Muscle layer of duodenum (tissue), 2 donors: ENCODE results near the gene MRPL46.
"Not testable (repeated sequence)": the region's sequence is repeated elsewhere in the genome, so short reads cannot be mapped to it uniquely, and the experiment has no call there.

Source experiments
- H3K27ac ChIP-seq: one replicate; pipeline ENCODE4 v1.7.0; 2013; ENCODE audit warnings: mild to moderate bottlenecking, low read length
- H3K27me3 ChIP-seq: one replicate; pipeline ENCODE4 v1.7.0; 2013; ENCODE audit warnings: low read depth, mild to moderate bottlenecking, control low read depth, low read length
- H3K36me3 ChIP-seq, 2 donors: one replicate each; pipeline ENCODE4 v1.7.0; 2013; ENCODE audit warnings: low read length in 2 of 2, control low read depth in 1 of 2, mild to moderate bottlenecking in 1 of 2; ENCODE audit not compliant: insufficient read depth in 2 of 2, control insufficient read depth in 1 of 2
- H3K4me1 ChIP-seq, 2 donors: one replicate each; pipeline ENCODE4 v1.7.0; 2013; ENCODE audit warnings: low read length in 2 of 2, mild to moderate bottlenecking in 2 of 2, control low read depth in 1 of 2, moderate library complexity in 1 of 2; ENCODE audit not compliant: insufficient read depth in 2 of 2, control insufficient read depth in 1 of 2
- H3K4me3 ChIP-seq, 2 donors: one replicate each; pipeline ENCODE4 v1.7.0; 2013; ENCODE audit warnings: low read length in 2 of 2, low read depth in 1 of 2, mild to moderate bottlenecking in 1 of 2
- H3K9me3 ChIP-seq, 2 donors: one replicate each; pipeline ENCODE4 v1.7.0; 2013; ENCODE audit warnings: low read length in 2 of 2, control low read depth in 1 of 2, mild to moderate bottlenecking in 1 of 2; ENCODE audit not compliant: control insufficient read depth in 1 of 2
- donor health status: healthy.

The MRPL46 gene

DNA sequence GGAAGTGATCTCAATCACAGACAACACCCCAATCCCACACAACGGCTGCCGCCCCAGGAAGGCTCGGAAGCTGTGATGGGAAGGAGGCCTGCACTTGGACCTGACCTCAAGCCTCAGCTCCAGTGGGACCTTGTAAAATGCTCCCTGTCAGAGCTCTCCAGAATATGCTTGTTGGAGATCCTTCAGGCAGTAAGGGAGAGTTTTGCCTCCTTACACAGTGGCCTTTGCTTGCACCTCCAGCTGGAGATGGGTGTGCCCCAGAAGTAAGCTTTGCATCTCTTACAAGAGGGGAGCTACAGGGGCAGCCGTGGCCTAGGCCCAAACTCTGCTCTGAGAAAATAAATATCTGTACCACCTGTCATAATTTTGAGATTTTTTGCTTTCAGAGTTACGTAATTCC lies 10.7 kb upstream of the MRPL46 start:
- Histone ChIP-seq H3K4me1 (no peaks in the 10 kb centered on the region), H3K4me3 (no peak overlapping the region), H3K27ac (no peak overlapping the region), H3K27me3 (no peaks in the 10 kb centered on the region), H3K9me3 (no peaks in the 10 kb centered on the region), H3K36me3 (peaks cover 25 to 41% of the 10 kb centered on the region in 2 donors)

DNA sequence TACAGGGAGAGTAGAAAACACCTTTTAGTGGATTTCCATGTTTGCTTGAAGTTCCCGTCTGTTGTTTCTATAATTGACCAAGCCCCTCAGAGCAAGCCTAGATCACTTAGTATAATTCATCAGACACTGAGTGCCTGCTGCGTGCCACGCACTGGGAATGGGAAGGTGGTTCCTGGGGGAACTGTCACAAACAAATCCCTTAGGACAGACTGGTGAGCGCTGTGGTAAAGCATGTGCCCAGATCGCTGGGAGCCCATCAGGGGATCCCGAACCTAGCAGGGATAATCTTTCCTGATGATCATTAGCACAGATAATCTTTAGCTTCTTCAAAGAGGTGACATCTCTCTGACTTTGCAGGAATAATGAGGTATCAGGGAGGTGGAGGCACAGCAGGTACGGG lies 9.9 kb upstream of the MRPL46 start:
- no peaks in the 10 kb centered on the region for H3K27me3 ChIP-seq
- no peak overlapping the region for H3K27ac ChIP-seq
- H3K9me3 ChIP-seq, result no peaks in the 10 kb centered on the region
- peaks cover 25 to 48% of the 10 kb centered on the region in 2 donors for H3K36me3 ChIP-seq
- H3K4me1 ChIP-seq, result no peaks in the 10 kb centered on the region
- H3K4me3 ChIP-seq, result no peak overlapping the region

DNA sequence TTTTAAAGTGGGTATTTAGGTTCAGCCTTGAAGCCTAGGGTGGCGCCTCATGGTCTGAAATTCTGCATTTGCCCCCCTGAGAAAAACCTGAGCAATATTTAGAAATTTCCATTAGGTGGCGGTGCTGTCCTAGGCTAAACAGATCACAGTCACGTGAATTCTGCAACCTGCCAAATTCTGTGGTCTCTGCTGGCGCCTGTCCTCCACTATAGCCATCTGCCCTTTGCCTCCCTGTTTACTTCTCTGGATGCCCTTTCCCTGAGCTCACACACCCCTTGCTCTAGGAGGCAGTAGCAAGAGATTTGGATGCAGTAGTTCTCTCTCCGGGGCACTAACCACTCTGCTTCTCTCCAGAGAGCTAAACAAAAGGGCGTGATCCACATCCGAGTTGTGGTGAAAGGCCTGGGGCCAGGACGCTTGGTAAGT lies 9.5 kb upstream of the MRPL46 start:
- H3K4me1 ChIP-seq, result no peaks in the 10 kb centered on the region
- no peaks in the 10 kb centered on the region for H3K27me3 ChIP-seq
- H3K36me3 ChIP-seq, result peaks cover 25 to 51% of the 10 kb centered on the region in 2 donors
- H3K9me3 ChIP-seq, result no peaks in the 10 kb centered on the region
- no peak overlapping the region for H3K4me3 ChIP-seq
- H3K27ac ChIP-seq, result no peak overlapping the region

DNA sequence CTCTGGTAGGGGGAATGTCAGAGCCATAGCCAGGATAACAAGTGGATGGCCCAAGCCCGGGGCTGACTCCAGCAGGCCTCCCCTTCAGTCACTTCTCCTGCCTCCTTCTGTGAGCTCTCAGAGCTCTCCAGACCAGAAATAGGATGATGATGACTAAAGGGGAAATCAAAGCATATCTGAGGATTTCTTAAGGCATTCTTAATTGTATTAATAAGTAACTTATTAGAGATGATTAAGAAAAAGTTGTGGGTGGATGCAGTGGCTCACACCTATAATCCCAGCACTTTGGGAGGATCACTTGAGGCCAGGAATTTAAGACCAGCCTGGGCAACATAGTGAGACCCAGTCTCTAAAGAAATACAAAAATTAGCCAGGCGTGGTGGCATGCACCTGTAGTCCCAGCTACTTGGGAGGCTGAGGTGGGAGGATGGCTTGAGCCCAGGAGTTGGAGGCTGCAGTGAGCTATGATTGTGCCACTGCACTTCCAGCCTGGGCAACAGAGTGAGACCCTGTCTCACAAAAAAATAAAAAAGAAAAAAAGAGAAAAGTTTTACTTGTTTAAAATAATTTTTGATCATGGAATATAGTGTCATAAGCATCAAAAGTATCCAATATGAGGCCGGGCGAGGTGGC lies 6.6 kb upstream of the MRPL46 start:
- H3K36me3 ChIP-seq, result peaks cover 25 to 62% of the 10 kb centered on the region in 2 donors
- not testable (repeated sequence) for H3K27ac ChIP-seq, H3K27me3 ChIP-seq, H3K4me1 ChIP-seq, H3K4me3 ChIP-seq, H3K9me3 ChIP-seq

DNA sequence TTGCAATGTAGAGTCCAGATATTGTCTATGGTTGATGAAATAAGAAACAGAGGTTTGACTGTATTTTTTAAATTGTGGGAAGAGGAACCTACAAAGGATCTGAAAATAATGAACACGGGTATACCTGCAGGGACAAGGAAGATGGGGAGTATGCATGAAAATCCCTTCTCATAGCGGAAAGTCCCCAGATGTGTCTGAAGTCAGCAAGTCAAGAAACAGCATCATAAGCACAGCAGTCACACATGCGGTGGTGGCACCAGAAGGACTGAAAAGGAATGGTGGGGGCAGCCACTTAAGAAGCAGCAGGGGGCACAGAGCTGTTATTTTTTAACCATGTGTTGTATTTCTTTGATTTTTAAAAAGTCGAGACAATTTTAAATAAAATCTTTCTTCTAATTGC lies 5.0 kb upstream of the MRPL46 start:
- Histone ChIP-seq H3K36me3 (peaks cover 12 to 49% of the 10 kb centered on the region in 2 donors), H3K4me1 (peaks cover 0 to 12% of the 10 kb centered on the region in 2 donors), H3K4me3 (no peak overlapping the region), H3K27ac (no peak overlapping the region), H3K27me3 (no peaks in the 10 kb centered on the region), H3K9me3 (no peaks in the 10 kb centered on the region)

DNA sequence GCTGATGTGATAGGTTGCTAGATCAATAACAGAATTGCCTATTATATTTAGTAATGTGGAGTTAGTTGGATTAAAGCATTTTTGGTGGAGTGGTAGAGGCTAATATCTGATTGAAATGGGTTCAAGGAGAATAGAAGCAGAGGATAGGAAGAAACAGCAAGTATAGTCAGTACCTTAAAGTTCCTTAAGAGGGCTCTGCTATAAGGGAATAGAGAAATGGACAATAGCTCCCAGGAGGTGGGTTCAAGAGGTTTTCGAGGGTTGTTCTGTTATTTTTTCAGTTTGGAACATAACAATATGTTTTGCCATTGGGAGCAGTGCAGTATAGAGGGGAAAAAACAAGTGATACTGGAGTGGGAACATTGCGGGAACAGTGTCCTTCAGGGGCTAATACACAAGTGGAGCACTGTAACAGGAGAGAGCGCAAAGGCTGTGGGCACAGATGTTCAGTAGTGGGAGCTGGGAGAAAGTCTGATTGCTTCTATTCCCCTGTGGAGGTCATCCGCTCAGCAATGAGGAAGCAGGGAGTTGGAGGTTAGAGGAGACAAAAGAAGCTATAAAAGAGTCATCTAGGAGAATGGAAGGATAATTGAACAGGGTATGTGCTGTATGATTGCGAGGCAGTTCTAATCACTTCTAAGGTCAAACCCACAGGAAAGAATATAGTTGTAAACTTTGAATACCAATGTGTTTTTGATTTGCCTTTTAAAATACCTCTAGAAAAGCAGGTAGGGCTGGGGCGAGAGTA lies 3.6 kb upstream of the MRPL46 start:
- Histone ChIP-seq H3K36me3 (peaks cover 7 to 42% of the 10 kb centered on the region in 2 donors), H3K27me3 (no peaks in the 10 kb centered on the region), H3K9me3 (no peaks in the 10 kb centered on the region), H3K4me3 (no peak overlapping the region), H3K4me1 (peaks cover 7 to 22% of the 10 kb centered on the region in 2 donors), H3K27ac (no peak overlapping the region)

DNA sequence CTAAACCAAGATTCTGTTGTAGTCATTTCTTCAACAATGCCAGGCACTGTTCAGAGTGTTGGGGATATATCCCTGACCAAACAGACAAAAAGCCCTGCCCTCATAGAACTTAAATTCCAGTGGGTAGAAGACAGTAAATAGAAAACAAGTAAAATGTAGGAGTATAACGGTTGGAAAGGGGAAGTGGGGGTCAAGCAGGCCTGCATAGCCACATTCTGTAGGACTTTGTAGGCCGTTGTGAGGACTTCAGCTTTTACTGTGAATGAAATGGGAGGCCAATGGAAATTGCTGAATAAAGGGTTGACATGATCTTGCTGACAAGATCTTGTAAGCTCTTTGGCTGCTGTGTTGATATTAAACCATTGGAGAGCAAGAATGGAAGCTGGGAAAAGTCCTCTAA lies 2.1 kb upstream of the MRPL46 start:
- Histone ChIP-seq H3K27ac (no peak overlapping the region), H3K4me3 (no peak overlapping the region), H3K27me3 (no peaks in the 10 kb centered on the region), H3K36me3 (peaks cover 13 to 36% of the 10 kb centered on the region in 2 donors), H3K4me1 (peaks cover 8 to 26% of the 10 kb centered on the region in 2 donors), H3K9me3 (no peaks in the 10 kb centered on the region)

DNA sequence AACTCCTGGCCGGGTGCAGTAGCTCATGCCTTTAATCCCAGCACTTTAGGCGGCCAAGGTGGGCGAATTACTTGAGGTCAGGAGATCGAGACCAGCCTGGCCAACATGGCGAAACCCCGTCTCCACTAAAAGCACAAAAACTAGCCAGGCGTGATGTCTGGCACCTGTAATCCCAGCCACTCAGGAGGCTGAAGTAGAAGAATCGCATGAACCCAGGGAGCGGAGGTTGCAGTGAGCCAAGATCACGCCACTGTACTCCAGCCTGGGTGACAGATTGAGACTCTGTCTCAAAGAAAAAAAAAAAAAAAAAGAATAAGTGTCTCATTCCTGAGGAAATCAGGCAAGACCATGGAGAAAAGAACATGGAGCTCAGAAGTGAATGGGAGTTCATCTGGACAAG lies 1.5 kb upstream of the MRPL46 start:
- not testable (repeated sequence) for H3K27ac ChIP-seq, H3K9me3 ChIP-seq, H3K27me3 ChIP-seq
- peaks cover 18 to 41% of the 10 kb centered on the region in 2 donors for H3K36me3 ChIP-seq
- H3K4me3 ChIP-seq, result peak overlapping the region in 1 of 2 donors; percentile 89
- H3K4me1 ChIP-seq, result peaks cover 8 to 26% of the 10 kb centered on the region in 2 donors

DNA sequence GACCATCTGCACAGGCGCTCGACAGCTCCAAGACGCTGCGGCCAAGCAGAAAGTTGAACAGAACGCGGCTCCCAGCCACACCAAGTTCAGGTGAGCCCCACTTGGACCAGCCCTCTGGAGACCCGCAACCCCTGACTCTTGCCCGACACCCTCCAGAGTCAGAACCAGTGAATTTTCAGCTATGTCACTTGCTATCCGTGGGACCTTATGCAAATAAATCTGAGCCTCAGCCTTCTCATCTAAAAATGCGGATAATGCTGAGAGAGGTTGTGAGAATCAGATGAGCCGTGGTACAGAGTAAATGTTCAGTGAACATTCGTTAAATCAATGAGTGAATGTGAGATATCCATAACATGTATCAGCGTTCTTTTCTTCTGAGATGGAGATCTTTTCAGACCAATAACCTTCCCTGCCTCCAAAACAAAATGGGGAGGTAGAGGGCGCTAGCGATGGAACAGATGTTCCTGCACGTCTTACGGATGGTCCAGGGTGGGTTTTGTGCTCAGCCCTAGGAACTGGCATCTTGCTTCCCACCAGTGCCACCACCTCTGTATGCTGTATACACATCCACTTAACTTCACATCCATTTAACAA lies 844 bp upstream of the MRPL46 start:
- Histone ChIP-seq H3K4me1 (peaks cover 8 to 26% of the 10 kb centered on the region in 2 donors), H3K4me3 (peak overlapping the region; percentile 89 to 98), H3K36me3 (peaks cover 19 to 41% of the 10 kb centered on the region in 2 donors), H3K9me3 (no peaks in the 10 kb centered on the region), H3K27ac (peak overlapping the region; percentile 91), H3K27me3 (no peaks in the 10 kb centered on the region)

DNA sequence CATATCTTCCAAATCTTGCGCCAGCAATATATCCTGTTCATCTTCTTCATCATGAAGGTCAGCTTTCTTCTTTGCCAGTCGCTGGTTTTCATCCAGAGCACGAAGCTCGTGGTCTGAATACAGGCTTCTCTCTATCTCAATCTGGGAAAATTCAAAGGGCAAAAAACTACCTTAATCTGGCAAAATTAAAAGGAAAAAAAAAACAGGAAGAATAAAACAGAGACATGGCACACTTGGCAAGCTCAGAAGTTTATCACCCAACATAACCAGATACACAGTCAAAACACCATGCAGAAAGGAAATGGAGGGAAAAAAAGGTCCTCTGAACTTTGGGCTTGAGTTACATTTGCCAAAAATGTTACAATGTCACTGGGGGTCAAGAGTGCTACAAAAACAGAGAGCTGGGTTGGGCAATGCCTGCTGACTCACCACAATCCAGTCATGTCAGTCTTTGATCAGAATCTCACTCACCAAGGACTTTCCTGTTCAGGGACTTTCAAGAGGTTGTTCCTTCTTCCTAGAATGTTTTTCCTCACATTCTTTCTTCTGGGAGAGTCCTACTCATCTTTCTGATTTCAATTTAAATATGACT lies 1.5 kb downstream of the MRPL46 start:
- Histone ChIP-seq H3K36me3 (peaks cover 28 to 44% of the 10 kb centered on the region in 2 donors), H3K27me3 (no peaks in the 10 kb centered on the region), H3K9me3 (no peaks in the 10 kb centered on the region), H3K4me1 (peaks cover 8 to 26% of the 10 kb centered on the region in 2 donors), H3K27ac (no peak overlapping the region), H3K4me3 (peak overlapping the region; percentile 89 to 98)

DNA sequence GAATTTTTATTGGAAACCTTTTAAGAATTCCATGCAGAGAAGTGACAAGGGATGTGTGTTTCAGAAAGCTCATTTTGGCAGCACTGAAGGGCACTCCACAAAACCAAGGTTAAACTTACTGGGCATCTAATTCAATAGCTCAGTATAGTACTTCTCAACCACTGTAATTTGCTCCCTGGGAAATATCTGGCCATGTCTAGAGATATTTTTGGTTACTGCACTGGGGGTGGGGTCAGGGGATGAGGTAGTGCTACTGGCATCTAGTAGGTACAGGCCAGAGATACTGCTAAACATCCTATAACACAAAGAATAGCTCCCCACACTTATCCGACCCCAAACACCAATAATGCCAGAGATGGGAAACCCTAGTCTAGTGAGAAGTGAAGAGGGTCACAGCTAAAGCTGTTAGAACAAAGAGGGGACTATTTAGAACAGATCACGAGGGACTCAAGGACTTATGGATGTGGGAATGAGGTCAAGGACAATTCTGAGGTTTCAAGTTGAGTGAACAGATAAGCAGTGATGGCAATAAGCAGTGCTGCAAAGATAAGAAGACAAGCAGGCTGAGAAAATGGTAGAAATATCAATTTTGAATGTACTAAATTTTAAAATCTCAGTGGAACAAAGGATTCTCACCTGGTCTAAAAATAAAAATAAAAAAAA lies 3.2 kb downstream of the MRPL46 start:
- no peaks in the 10 kb centered on the region for H3K27me3 ChIP-seq
- no peak overlapping the region for H3K27ac ChIP-seq
- H3K9me3 ChIP-seq, result no peaks in the 10 kb centered on the region
- peaks cover 41 to 56% of the 10 kb centered on the region in 2 donors for H3K36me3 ChIP-seq
- peaks cover 8 to 23% of the 10 kb centered on the region in 2 donors for H3K4me1 ChIP-seq
- no peak overlapping the region for H3K4me3 ChIP-seq
